Gastroesophageal sphincter (tissue), 3 donors: ENCODE data around the gene ATP7A.

ENCODE experiments used
- CTCF ChIP-seq, 4 experiments: fragments of 200-600 bp in 2 of 4; fragments of 450-650 bp in 2 of 4; sonication (generic) in 1 of 4; IDR thresholded peaks; one replicate each; pipeline ENCODE4 v1.5.1; 2017 to 2019; ENCODE audit warnings: antibody characterized with exemption in 4 of 4, mild to moderate bottlenecking in 2 of 4, moderate library complexity in 2 of 4
- EP300 ChIP-seq: sonication (generic); formaldehyde crosslinking; IDR thresholded peaks from one replicate; pipeline ENCODE4 v1.6.1; 2017; ENCODE audit warnings: antibody characterized with exemption, mild to moderate bottlenecking
- POLR2A ChIP-seq, 2 donors: fragments of 450-650 bp; IDR thresholded peaks; one replicate each; pipeline ENCODE4 v1.6.1; 2017; ENCODE audit warnings: antibody characterized with exemption in 2 of 2, mild to moderate bottlenecking in 2 of 2, moderate library complexity in 1 of 2
- POLR2AphosphoS5 ChIP-seq: sonication (generic); formaldehyde crosslinking; IDR thresholded peaks from one replicate; pipeline ENCODE4 v1.6.1; 2017; ENCODE audit warnings: antibody characterized with exemption

GRCh38 chrX:77938083-77938680, 27.7 kb downstream of the ATP7A start:
- TF ChIP-seq CTCF (IDR thresholded peaks at IDR 0.05) (no peak), POLR2AphosphoS5 (no peak), POLR2A (IDR thresholded peaks at IDR 0.05) (no peak), EP300 (no peak)
